ENCODE measurements around the gene UBE2E2. TPM values are rescaled to one million over a fixed set of nuclear protein-coding genes. Genes with fewer than 3 reads are reported as not detected.

Gene UBE2E2
- total RNA-seq, 1 experiment from 2014 or later: 64.3 TPM

DNA sequence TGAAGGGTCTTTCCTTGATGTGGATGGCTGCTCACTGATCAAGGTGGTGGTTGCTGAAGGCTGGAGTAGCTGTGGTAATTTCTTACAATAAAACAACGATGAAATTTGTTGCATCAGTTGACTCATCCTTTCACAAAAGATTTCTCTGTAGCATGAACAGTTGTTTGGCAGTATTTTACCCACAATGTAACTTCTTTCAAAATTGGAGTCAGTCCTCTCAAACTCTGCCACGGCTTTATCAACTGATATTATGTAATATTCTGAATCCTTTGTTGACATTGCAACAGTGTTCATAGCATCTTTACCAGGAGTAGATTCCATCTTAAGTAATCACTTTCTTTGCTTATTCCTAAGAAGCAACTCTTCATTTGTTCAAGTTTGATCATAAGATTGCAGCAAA lies 252.6 kb downstream of the UBE2E2 start:
- peak overlapping the region; percentile 15 for H3K4me3 Mint-ChIP-seq (ENCODE audit: unreplicated experiment)
- peaks cover 31% of the 10 kb centered on the region for H3K4me1 Mint-ChIP-seq (ENCODE audit: insufficient read depth, unreplicated experiment)
- H3K27ac Mint-ChIP-seq (ENCODE audit: low read depth, unreplicated experiment): peak overlapping the region; percentile 68
- TF ChIP-seq, protein P1, sequence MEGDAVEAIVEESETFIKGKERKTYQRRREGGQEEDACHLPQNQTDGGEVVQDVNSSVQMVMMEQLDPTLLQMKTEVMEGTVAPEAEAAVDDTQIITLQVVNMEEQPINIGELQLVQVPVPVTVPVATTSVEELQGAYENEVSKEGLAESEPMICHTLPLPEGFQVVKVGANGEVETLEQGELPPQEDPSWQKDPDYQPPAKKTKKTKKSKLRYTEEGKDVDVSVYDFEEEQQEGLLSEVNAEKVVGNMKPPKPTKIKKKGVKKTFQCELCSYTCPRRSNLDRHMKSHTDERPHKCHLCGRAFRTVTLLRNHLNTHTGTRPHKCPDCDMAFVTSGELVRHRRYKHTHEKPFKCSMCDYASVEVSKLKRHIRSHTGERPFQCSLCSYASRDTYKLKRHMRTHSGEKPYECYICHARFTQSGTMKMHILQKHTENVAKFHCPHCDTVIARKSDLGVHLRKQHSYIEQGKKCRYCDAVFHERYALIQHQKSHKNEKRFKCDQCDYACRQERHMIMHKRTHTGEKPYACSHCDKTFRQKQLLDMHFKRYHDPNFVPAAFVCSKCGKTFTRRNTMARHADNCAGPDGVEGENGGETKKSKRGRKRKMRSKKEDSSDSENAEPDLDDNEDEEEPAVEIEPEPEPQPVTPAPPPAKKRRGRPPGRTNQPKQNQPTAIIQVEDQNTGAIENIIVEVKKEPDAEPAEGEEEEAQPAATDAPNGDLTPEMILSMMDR (IDR thresholded peaks at IDR 0.05; ENCODE audit: unreplicated experiment): no peak
- no peaks in the 10 kb centered on the region for H3K27me3 Mint-ChIP-seq (ENCODE audit: insufficient read depth, unreplicated experiment)
- POLR2A ChIA-PET: interaction anchor here (0.6 to 2.2 kb wide), 7 partner anchors 9 to 284 kb away, joined by 3 to 7 read pairs (median 3); no protein-coding TSS in a partner anchor
- intact Hi-C loops (cut with micrococcal nuclease): loop anchor here (10.0 kb wide), 1 partner anchor 181 kb away; no protein-coding TSS in a partner anchor
- peak; percentile 88 for DNase-seq (ENCODE audit: unreplicated experiment)
- H3K36me3 Mint-ChIP-seq (ENCODE audit: insufficient read depth, unreplicated experiment): no peaks in the 10 kb centered on the region
- H3K9me3 Mint-ChIP-seq (ENCODE audit: unreplicated experiment): no peaks in the 10 kb centered on the region
- CTCF ChIA-PET: interaction anchor here (1.2 kb wide), 1 partner anchor 16 kb away, joined by 3 read pairs; no protein-coding TSS in a partner anchor
- no TSS peak for BruUV-seq (replicated peaks)

GRCh38 chr3:23457697-23458096 lies 254.6 kb downstream of the UBE2E2 start:
- intact Hi-C loops (cut with micrococcal nuclease): loop anchor here (10.0 kb wide), 1 partner anchor 183 kb away; no protein-coding TSS in a partner anchor
- no peak for DNase-seq (ENCODE audit: unreplicated experiment)
- H3K4me1 Mint-ChIP-seq (ENCODE audit: insufficient read depth, unreplicated experiment): peaks cover 28% of the 10 kb centered on the region
- no TSS peak for BruUV-seq (replicated peaks)
- TF ChIP-seq, protein P1 (IDR thresholded peaks at IDR 0.05; ENCODE audit: unreplicated experiment): no peak
- no peaks in the 10 kb centered on the region for H3K36me3 Mint-ChIP-seq (ENCODE audit: insufficient read depth, unreplicated experiment)
- CTCF ChIA-PET: interaction anchor here (0.7 to 1.2 kb wide), 3 partner anchors 15 to 29 kb away, joined by 4 to 6 read pairs (median 5); no protein-coding TSS in a partner anchor
- H3K27ac Mint-ChIP-seq (ENCODE audit: low read depth, unreplicated experiment): no peak overlapping the region
- H3K9me3 Mint-ChIP-seq (ENCODE audit: unreplicated experiment): no peaks in the 10 kb centered on the region
- POLR2A ChIA-PET: interaction anchor here (0.7 kb wide), 1 partner anchor 461 kb away, joined by 4 read pairs; no protein-coding TSS in a partner anchor
- no peaks in the 10 kb centered on the region for H3K27me3 Mint-ChIP-seq (ENCODE audit: insufficient read depth, unreplicated experiment)
- H3K4me3 Mint-ChIP-seq (ENCODE audit: unreplicated experiment): no peak overlapping the region

GRCh38 chr3:23459465-23459864 lies 256.3 kb downstream of the UBE2E2 start:
- TF ChIP-seq, protein P1 (IDR thresholded peaks at IDR 0.05; ENCODE audit: unreplicated experiment): no peak
- intact Hi-C loops (cut with micrococcal nuclease): loop anchor here (10.0 kb wide), 1 partner anchor 185 kb away; no protein-coding TSS in a partner anchor
- no TSS peak for BruUV-seq (replicated peaks)

DNA sequence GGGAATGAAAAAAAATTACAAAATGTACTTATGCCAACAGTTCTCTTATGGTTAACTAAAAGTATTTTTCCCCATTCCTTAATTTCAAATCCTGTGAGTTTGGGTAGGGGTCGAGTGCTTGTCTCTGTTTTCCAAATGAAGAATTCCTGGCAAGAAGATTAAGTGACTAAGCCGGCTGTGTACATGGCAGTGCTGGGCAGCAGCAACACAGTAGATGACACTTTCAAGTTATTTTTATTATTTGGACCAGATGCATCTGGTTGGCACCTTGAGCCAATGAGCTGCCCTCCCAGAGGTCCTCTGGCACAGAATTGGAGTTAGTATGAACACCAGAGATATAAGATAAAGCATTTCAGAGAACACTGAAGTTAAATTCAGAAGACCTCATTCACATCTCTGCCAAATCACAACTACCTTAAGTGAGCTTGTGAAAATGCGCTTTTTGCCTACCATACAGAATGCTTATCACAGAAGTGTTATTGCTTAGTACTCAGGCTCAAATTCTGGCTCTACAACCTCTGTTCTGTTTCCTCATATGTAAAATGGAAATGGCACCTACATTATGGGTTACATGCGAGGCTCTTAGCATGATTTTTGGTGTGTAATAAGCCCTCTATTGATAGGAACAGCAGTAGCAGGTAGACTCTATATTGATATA lies 256.9 kb downstream of the UBE2E2 start:
- H3K36me3 Mint-ChIP-seq (ENCODE audit: insufficient read depth, unreplicated experiment): no peaks in the 10 kb centered on the region
- H3K4me1 Mint-ChIP-seq (ENCODE audit: insufficient read depth, unreplicated experiment): peaks cover 22% of the 10 kb centered on the region
- no peaks in the 10 kb centered on the region for H3K9me3 Mint-ChIP-seq (ENCODE audit: unreplicated experiment)
- ChIA-PET POLR2A (interaction anchor here (0.7 to 2.0 kb wide), 2 partner anchors 13 to 95 kb away, joined by 3 to 5 read pairs; no protein-coding TSS in a partner anchor), CTCF (interaction anchor here (0.6 kb wide), 1 partner anchor 125 kb away, joined by 3 read pairs; no protein-coding TSS in a partner anchor)
- no peak for DNase-seq (ENCODE audit: unreplicated experiment)
- H3K27ac Mint-ChIP-seq (ENCODE audit: low read depth, unreplicated experiment): no peak overlapping the region
- H3K4me3 Mint-ChIP-seq (ENCODE audit: unreplicated experiment): no peak overlapping the region
- TF ChIP-seq, protein P1 (IDR thresholded peaks at IDR 0.05; ENCODE audit: unreplicated experiment): no peak
- intact Hi-C loops (cut with micrococcal nuclease): loop anchor here (10.0 kb wide), 2 partner anchors 135 to 185 kb away; no protein-coding TSS in a partner anchor
- no TSS peak for BruUV-seq (replicated peaks)
- H3K27me3 Mint-ChIP-seq (ENCODE audit: insufficient read depth, unreplicated experiment): no peaks in the 10 kb centered on the region

More at GRCh38 chr3:23459465-23459864, 256.3 kb downstream of the UBE2E2 start:
- H3K4me3 Mint-ChIP-seq (ENCODE audit: unreplicated experiment): no peak overlapping the region
- H3K4me1 Mint-ChIP-seq (ENCODE audit: insufficient read depth, unreplicated experiment): peaks cover 27% of the 10 kb centered on the region
- ChIA-PET POLR2A (interaction anchor here (2.0 kb wide), 1 partner anchor 13 kb away, joined by 5 read pairs; no protein-coding TSS in a partner anchor), CTCF (no interaction called here)
- H3K27ac Mint-ChIP-seq (ENCODE audit: low read depth, unreplicated experiment): no peak overlapping the region
- H3K9me3 Mint-ChIP-seq (ENCODE audit: unreplicated experiment): no peaks in the 10 kb centered on the region
- no peaks in the 10 kb centered on the region for H3K36me3 Mint-ChIP-seq (ENCODE audit: insufficient read depth, unreplicated experiment)
- DNase-seq (ENCODE audit: unreplicated experiment): no peak
- H3K27me3 Mint-ChIP-seq (ENCODE audit: insufficient read depth, unreplicated experiment): no peaks in the 10 kb centered on the region

Measured in MCF 10A (cell line).